C4-2B (cell line): ENCODE results near the gene ADAM19.

Source experiments
- ZFX ChIP-seq: fragments of 450-650 bp; IDR thresholded peaks from 2 replicates; pipeline ENCODE4 v1.6.1; 2017
- TF ChIP-seq, protein P1 (sequence below): fragments of 450-650 bp; conservative IDR thresholded peaks from 2 replicates; pipeline ENCODE4 v1.5.1; 2017; ENCODE audit warnings: mild to moderate bottlenecking

GRCh38 chr5:157549954-157550549 is 25.5 kb downstream of the ADAM19 start:
- TF ChIP-seq, protein P1, sequence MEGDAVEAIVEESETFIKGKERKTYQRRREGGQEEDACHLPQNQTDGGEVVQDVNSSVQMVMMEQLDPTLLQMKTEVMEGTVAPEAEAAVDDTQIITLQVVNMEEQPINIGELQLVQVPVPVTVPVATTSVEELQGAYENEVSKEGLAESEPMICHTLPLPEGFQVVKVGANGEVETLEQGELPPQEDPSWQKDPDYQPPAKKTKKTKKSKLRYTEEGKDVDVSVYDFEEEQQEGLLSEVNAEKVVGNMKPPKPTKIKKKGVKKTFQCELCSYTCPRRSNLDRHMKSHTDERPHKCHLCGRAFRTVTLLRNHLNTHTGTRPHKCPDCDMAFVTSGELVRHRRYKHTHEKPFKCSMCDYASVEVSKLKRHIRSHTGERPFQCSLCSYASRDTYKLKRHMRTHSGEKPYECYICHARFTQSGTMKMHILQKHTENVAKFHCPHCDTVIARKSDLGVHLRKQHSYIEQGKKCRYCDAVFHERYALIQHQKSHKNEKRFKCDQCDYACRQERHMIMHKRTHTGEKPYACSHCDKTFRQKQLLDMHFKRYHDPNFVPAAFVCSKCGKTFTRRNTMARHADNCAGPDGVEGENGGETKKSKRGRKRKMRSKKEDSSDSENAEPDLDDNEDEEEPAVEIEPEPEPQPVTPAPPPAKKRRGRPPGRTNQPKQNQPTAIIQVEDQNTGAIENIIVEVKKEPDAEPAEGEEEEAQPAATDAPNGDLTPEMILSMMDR = no peak
- TF ChIP-seq ZFX = no peak
